ENCODE data around the gene GSG1L. TPM values are rescaled to one million over a fixed set of nuclear protein-coding genes. Genes with fewer than 3 reads are reported as not detected.

GSG1L gene
- total and polyA plus RNA-seq, 2 experiments from 2014 or later = not detected

- Histone ChIP-seq H3K27me3 (peaks cover 4% of the 10 kb centered on the region), H3K4me2 (no peak overlapping the region), H3K9me3 (ENCODE audit: low read depth) (no peaks in the 10 kb centered on the region), H2AFZ (no peak overlapping the region), H3K4me1 (ENCODE audit: insufficient read depth) (no peaks in the 10 kb centered on the region), H4K20me1 (ENCODE audit: insufficient read depth, poor library complexity, severe bottlenecking) (no peaks in the 10 kb centered on the region), H3K4me3 (no peak overlapping the region), H3K36me3 (replicated peaks; ENCODE audit: insufficient read depth, low read depth) (no peaks in the 10 kb centered on the region), H3K79me2 (no peaks in the 10 kb centered on the region), H3K9me2 (replicated peaks; ENCODE audit: insufficient read depth) (no peaks in the 10 kb centered on the region), H3K27ac (no peak overlapping the region)
- TF ChIP-seq CTCF (IDR thresholded peaks at IDR 0.05; ENCODE audit: poor library complexity) = no peak
- TF ChIP-seq EZH2phosphoT487 (IDR thresholded peaks at IDR 0.05; ENCODE audit: low read depth, severe bottlenecking, unreplicated experiment) = no peak
- no peak for TF ChIP-seq EZH2 (IDR thresholded peaks at IDR 0.05; ENCODE audit: borderline replicate concordance)
- DNase-seq (ENCODE audit: low spot score) = no peak
- 30% methylated on average over 10 of the region's 10 CpGs for WGBS (ENCODE audit: low lambda C conversion rate, missing lambda C conversion rate)
Observed at GRCh38 chr16:27803775-27804549, 259.6 kb downstream of the GSG1L start.

- WGBS (ENCODE audit: low lambda C conversion rate, missing lambda C conversion rate) = 74% methylated on average over 12 of the region's 12 CpGs
- H2AFZ ChIP-seq = no peak overlapping the region
- peaks cover 4% of the 10 kb centered on the region for H3K27me3 ChIP-seq
- TF ChIP-seq EZH2phosphoT487 (IDR thresholded peaks at IDR 0.05; ENCODE audit: low read depth, severe bottlenecking, unreplicated experiment) = no peak
- TF ChIP-seq CTCF (IDR thresholded peaks at IDR 0.05; ENCODE audit: poor library complexity) = no peak
- TF ChIP-seq EZH2 (IDR thresholded peaks at IDR 0.05; ENCODE audit: borderline replicate concordance) = no peak
- no peaks in the 10 kb centered on the region for H3K9me2 ChIP-seq (replicated peaks; ENCODE audit: insufficient read depth)
- H3K79me2 ChIP-seq = no peaks in the 10 kb centered on the region
- H3K4me2 ChIP-seq = no peak overlapping the region
- H4K20me1 ChIP-seq (ENCODE audit: insufficient read depth, poor library complexity, severe bottlenecking) = no peaks in the 10 kb centered on the region
- no peak overlapping the region for H3K4me3 ChIP-seq
- no peak overlapping the region for H3K27ac ChIP-seq
- DNase-seq (ENCODE audit: low spot score) = no peak
- no peaks in the 10 kb centered on the region for H3K9me3 ChIP-seq (ENCODE audit: low read depth)
- H3K36me3 ChIP-seq (replicated peaks; ENCODE audit: insufficient read depth, low read depth) = no peaks in the 10 kb centered on the region
- H3K4me1 ChIP-seq (ENCODE audit: insufficient read depth) = no peaks in the 10 kb centered on the region
Observed at GRCh38 chr16:27802664-27803439, 260.7 kb downstream of the GSG1L start.

- H3K9me3 ChIP-seq (ENCODE audit: low read depth) = no peaks in the 10 kb centered on the region
- DNase-seq (ENCODE audit: low spot score) = no peak
- H3K27me3 ChIP-seq = peaks cover 2% of the 10 kb centered on the region
- no peaks in the 10 kb centered on the region for H4K20me1 ChIP-seq (ENCODE audit: insufficient read depth, poor library complexity, severe bottlenecking)
- no peak for TF ChIP-seq EZH2phosphoT487 (IDR thresholded peaks at IDR 0.05; ENCODE audit: low read depth, severe bottlenecking, unreplicated experiment)
- TF ChIP-seq CTCF (IDR thresholded peaks at IDR 0.05; ENCODE audit: poor library complexity) = no peak
- TF ChIP-seq EZH2 (IDR thresholded peaks at IDR 0.05; ENCODE audit: borderline replicate concordance) = no peak
- H3K36me3 ChIP-seq (replicated peaks; ENCODE audit: insufficient read depth, low read depth) = no peaks in the 10 kb centered on the region
- no peak overlapping the region for H2AFZ ChIP-seq
- no peak overlapping the region for H3K4me2 ChIP-seq
- no peak overlapping the region for H3K4me3 ChIP-seq
- H3K79me2 ChIP-seq = no peaks in the 10 kb centered on the region
- H3K27ac ChIP-seq = no peak overlapping the region
- WGBS (ENCODE audit: low lambda C conversion rate, missing lambda C conversion rate) = 87% methylated on average over 18 of the region's 18 CpGs
- no peaks in the 10 kb centered on the region for H3K4me1 ChIP-seq (ENCODE audit: insufficient read depth)
- no peaks in the 10 kb centered on the region for H3K9me2 ChIP-seq (replicated peaks; ENCODE audit: insufficient read depth)
Observed at GRCh38 chr16:27801289-27801945, 262.1 kb downstream of the GSG1L start.
